ENCODE data around the gene IGIP.

- TF ChIP-seq POLR2A (IDR thresholded peaks at IDR 0.05; ENCODE audit: low read depth, low read length) (no peak), POLR2AphosphoS5 (IDR thresholded peaks at IDR 0.05; ENCODE audit: low read depth, low read length) (no peak)
These were observed 43.7 kb downstream of the IGIP start for GRCh38 chr5:140169410-140169809.

Data from GM12892 (cell line).